ENCODE data around the gene SPOCK1. TPM values are rescaled to one million over a fixed set of nuclear protein-coding genes. Genes with fewer than 3 reads are reported as not detected.

Gene SPOCK1
- total RNA-seq, 1 donor from 2014 or later = 3.7 TPM

GRCh38 chr5:137286025-137286610, 213.0 kb downstream of the SPOCK1 start:
- Histone ChIP-seq H3K4me1 (ENCODE audit: control insufficient read depth in 3 of 3, insufficient read depth in 3 of 3, low read length in 3 of 3) (peaks cover 0 to 17% (median 13%) of the 10 kb centered on the region in 3 donors), H3K4me3 (ENCODE audit: low read length in 3 of 3) (no peak overlapping the region), H3K36me3 (ENCODE audit: control insufficient read depth in 3 of 3, insufficient read depth in 3 of 3, low read length in 3 of 3) (no peaks in the 10 kb centered on the region), H3K27ac (ENCODE audit: low read depth, low read length) (no peak overlapping the region), H3K27me3 (ENCODE audit: control insufficient read depth in 3 of 3, insufficient read depth in 3 of 3, low read length in 3 of 3) (no peaks in the 10 kb centered on the region), H3K9ac (ENCODE audit: low read depth in 1 of 3, low read length in 3 of 3) (no peak overlapping the region), H3K9me3 (ENCODE audit: control insufficient read depth in 3 of 3, low read length in 3 of 3) (no peaks in the 10 kb centered on the region)

- Histone ChIP-seq H3K36me3 (ENCODE audit: control insufficient read depth in 3 of 3, insufficient read depth in 3 of 3, low read length in 3 of 3) (no peaks in the 10 kb centered on the region), H3K27ac (ENCODE audit: low read depth, low read length) (no peak overlapping the region), H3K4me3 (ENCODE audit: low read length in 3 of 3) (no peak overlapping the region), H3K9ac (ENCODE audit: low read depth in 1 of 3, low read length in 3 of 3) (no peak overlapping the region), H3K27me3 (ENCODE audit: control insufficient read depth in 3 of 3, insufficient read depth in 3 of 3, low read length in 3 of 3) (no peaks in the 10 kb centered on the region), H3K9me3 (ENCODE audit: control insufficient read depth in 3 of 3, low read length in 3 of 3) (no peaks in the 10 kb centered on the region), H3K4me1 (ENCODE audit: control insufficient read depth in 3 of 3, insufficient read depth in 3 of 3, low read length in 3 of 3) (peaks cover 0 to 22% (median 17%) of the 10 kb centered on the region in 3 donors)
These were observed 215.3 kb downstream of the SPOCK1 start for GRCh38 chr5:137283801-137284200.

GRCh38 chr5:137282216-137282615, 216.9 kb downstream of the SPOCK1 start:
- H3K36me3 ChIP-seq (ENCODE audit: control insufficient read depth in 3 of 3, insufficient read depth in 3 of 3, low read length in 3 of 3) = no peaks in the 10 kb centered on the region

GRCh38 chr5:137281201-137281600, 217.9 kb downstream of the SPOCK1 start:
- Histone ChIP-seq H3K9me3 (ENCODE audit: control insufficient read depth in 3 of 3, low read length in 3 of 3) (no peaks in the 10 kb centered on the region), H3K4me3 (ENCODE audit: low read length in 3 of 3) (no peak overlapping the region), H3K9ac (ENCODE audit: low read depth in 1 of 3, low read length in 3 of 3) (no peak overlapping the region), H3K4me1 (ENCODE audit: control insufficient read depth in 3 of 3, insufficient read depth in 3 of 3, low read length in 3 of 3) (peaks cover 0 to 15% (median 11%) of the 10 kb centered on the region in 3 donors), H3K36me3 (ENCODE audit: control insufficient read depth in 3 of 3, insufficient read depth in 3 of 3, low read length in 3 of 3) (no peaks in the 10 kb centered on the region), H3K27ac (ENCODE audit: low read depth, low read length) (no peak overlapping the region), H3K27me3 (ENCODE audit: control insufficient read depth in 3 of 3, insufficient read depth in 3 of 3, low read length in 3 of 3) (no peaks in the 10 kb centered on the region)

More at GRCh38 chr5:137282216-137282615, 216.9 kb downstream of the SPOCK1 start:
- H3K4me3 ChIP-seq (ENCODE audit: low read length in 3 of 3) = no peak overlapping the region
- no peak overlapping the region for H3K9ac ChIP-seq (ENCODE audit: low read depth in 1 of 3, low read length in 3 of 3)
- peaks cover 0 to 22% (median 17%) of the 10 kb centered on the region in 3 donors for H3K4me1 ChIP-seq (ENCODE audit: control insufficient read depth in 3 of 3, insufficient read depth in 3 of 3, low read length in 3 of 3)
- H3K9me3 ChIP-seq (ENCODE audit: control insufficient read depth in 3 of 3, low read length in 3 of 3) = no peaks in the 10 kb centered on the region
- no peak overlapping the region for H3K27ac ChIP-seq (ENCODE audit: low read depth, low read length)
- H3K27me3 ChIP-seq (ENCODE audit: control insufficient read depth in 3 of 3, insufficient read depth in 3 of 3, low read length in 3 of 3) = no peaks in the 10 kb centered on the region

DNA sequence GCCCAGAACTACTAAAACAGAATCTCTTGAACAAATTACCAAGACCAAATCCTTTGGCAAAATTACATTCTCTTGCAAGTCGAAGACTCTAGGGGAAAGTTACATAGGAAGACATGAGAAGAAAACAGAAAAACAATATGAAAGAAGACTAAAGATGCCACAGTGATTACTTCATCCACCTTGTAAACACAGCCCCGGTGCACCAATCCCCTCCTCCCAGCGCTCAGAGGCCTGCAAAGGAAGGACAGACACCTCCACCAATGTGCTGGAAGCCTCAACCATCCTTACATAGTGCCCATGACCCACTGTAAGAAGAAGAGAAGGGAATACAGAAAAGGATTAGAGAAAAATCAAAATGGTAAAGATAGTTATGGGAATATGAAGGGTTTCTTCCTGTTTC, 218.5 kb downstream of the SPOCK1 start:
- no peak overlapping the region for H3K4me3 ChIP-seq (ENCODE audit: low read length in 3 of 3)
- no peak overlapping the region for H3K9ac ChIP-seq (ENCODE audit: low read depth in 1 of 3, low read length in 3 of 3)
- H3K27ac ChIP-seq (ENCODE audit: low read depth, low read length) = no peak overlapping the region
- H3K9me3 ChIP-seq (ENCODE audit: control insufficient read depth in 3 of 3, low read length in 3 of 3) = no peaks in the 10 kb centered on the region
- H3K4me1 ChIP-seq (ENCODE audit: control insufficient read depth in 3 of 3, insufficient read depth in 3 of 3, low read length in 3 of 3) = peaks cover 0 to 11% (median 5%) of the 10 kb centered on the region in 3 donors
- H3K36me3 ChIP-seq (ENCODE audit: control insufficient read depth in 3 of 3, insufficient read depth in 3 of 3, low read length in 3 of 3) = no peaks in the 10 kb centered on the region
- no peaks in the 10 kb centered on the region for H3K27me3 ChIP-seq (ENCODE audit: control insufficient read depth in 3 of 3, insufficient read depth in 3 of 3, low read length in 3 of 3)

GRCh38 chr5:137279521-137280231, 219.4 kb downstream of the SPOCK1 start:
- Histone ChIP-seq H3K36me3 (ENCODE audit: control insufficient read depth in 3 of 3, insufficient read depth in 3 of 3, low read length in 3 of 3) (no peaks in the 10 kb centered on the region), H3K27ac (ENCODE audit: low read depth, low read length) (no peak overlapping the region), H3K27me3 (ENCODE audit: control insufficient read depth in 3 of 3, insufficient read depth in 3 of 3, low read length in 3 of 3) (no peaks in the 10 kb centered on the region), H3K9me3 (ENCODE audit: control insufficient read depth in 3 of 3, low read length in 3 of 3) (no peaks in the 10 kb centered on the region), H3K4me1 (ENCODE audit: control insufficient read depth in 3 of 3, insufficient read depth in 3 of 3, low read length in 3 of 3) (peaks cover 0 to 11% (median 4%) of the 10 kb centered on the region in 3 donors), H3K9ac (ENCODE audit: low read depth in 1 of 3, low read length in 3 of 3) (no peak overlapping the region), H3K4me3 (ENCODE audit: low read length in 3 of 3) (no peak overlapping the region)

GRCh38 chr5:137278476-137278875, 220.7 kb downstream of the SPOCK1 start:
- H3K4me3 ChIP-seq (ENCODE audit: low read length in 3 of 3) = no peak overlapping the region
- H3K4me1 ChIP-seq (ENCODE audit: control insufficient read depth in 3 of 3, insufficient read depth in 3 of 3, low read length in 3 of 3) = peaks cover 0 to 11% (median 4%) of the 10 kb centered on the region in 3 donors
- no peak overlapping the region for H3K9ac ChIP-seq (ENCODE audit: low read depth in 1 of 3, low read length in 3 of 3)
- no peaks in the 10 kb centered on the region for H3K9me3 ChIP-seq (ENCODE audit: control insufficient read depth in 3 of 3, low read length in 3 of 3)
- no peaks in the 10 kb centered on the region for H3K27me3 ChIP-seq (ENCODE audit: control insufficient read depth in 3 of 3, insufficient read depth in 3 of 3, low read length in 3 of 3)
- H3K36me3 ChIP-seq (ENCODE audit: control insufficient read depth in 3 of 3, insufficient read depth in 3 of 3, low read length in 3 of 3) = no peaks in the 10 kb centered on the region
- no peak overlapping the region for H3K27ac ChIP-seq (ENCODE audit: low read depth, low read length)

DNA sequence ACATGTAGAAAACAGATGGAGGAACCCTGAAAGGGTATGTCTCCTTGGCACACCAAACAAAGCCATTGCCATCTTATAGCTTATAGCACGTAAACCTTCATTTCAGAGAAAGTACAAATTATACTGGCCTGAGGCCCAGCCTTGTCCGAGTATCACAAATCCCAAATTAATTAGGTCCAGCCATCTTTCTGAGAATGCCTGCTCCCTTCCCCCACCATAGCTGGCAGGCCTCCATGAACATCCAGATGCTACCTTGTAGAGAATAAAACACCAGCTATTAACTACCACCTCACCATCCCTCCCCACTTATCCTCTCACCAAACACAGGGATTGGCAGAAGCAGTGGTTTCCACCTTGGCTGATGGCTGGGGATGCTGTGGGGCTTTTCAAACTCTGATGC, 224.0 kb downstream of the SPOCK1 start:
- Histone ChIP-seq H3K4me1 (ENCODE audit: control insufficient read depth in 3 of 3, insufficient read depth in 3 of 3, low read length in 3 of 3) (peaks cover 0 to 5% (median 4%) of the 10 kb centered on the region in 3 donors), H3K4me3 (ENCODE audit: low read length in 3 of 3) (no peak overlapping the region), H3K9ac (ENCODE audit: low read depth in 1 of 3, low read length in 3 of 3) (no peak overlapping the region), H3K36me3 (ENCODE audit: control insufficient read depth in 3 of 3, insufficient read depth in 3 of 3, low read length in 3 of 3) (no peaks in the 10 kb centered on the region), H3K27ac (ENCODE audit: low read depth, low read length) (no peak overlapping the region), H3K27me3 (ENCODE audit: control insufficient read depth in 3 of 3, insufficient read depth in 3 of 3, low read length in 3 of 3) (no peaks in the 10 kb centered on the region), H3K9me3 (ENCODE audit: control insufficient read depth in 3 of 3, low read length in 3 of 3) (no peaks in the 10 kb centered on the region)

- no peak overlapping the region for H3K27ac ChIP-seq (ENCODE audit: low read depth, low read length)
- no peaks in the 10 kb centered on the region for H3K36me3 ChIP-seq (ENCODE audit: control insufficient read depth in 3 of 3, insufficient read depth in 3 of 3, low read length in 3 of 3)
- H3K9me3 ChIP-seq (ENCODE audit: control insufficient read depth in 3 of 3, low read length in 3 of 3) = no peaks in the 10 kb centered on the region
- no peaks in the 10 kb centered on the region for H3K27me3 ChIP-seq (ENCODE audit: control insufficient read depth in 3 of 3, insufficient read depth in 3 of 3, low read length in 3 of 3)
- peaks cover 0 to 8% (median 0%) of the 10 kb centered on the region in 3 donors for H3K4me1 ChIP-seq (ENCODE audit: control insufficient read depth in 3 of 3, insufficient read depth in 3 of 3, low read length in 3 of 3)
- H3K9ac ChIP-seq (ENCODE audit: low read depth in 1 of 3, low read length in 3 of 3) = no peak overlapping the region
- no peak overlapping the region for H3K4me3 ChIP-seq (ENCODE audit: low read length in 3 of 3)
These were observed 225.6 kb downstream of the SPOCK1 start for GRCh38 chr5:137273511-137273910.

DNA sequence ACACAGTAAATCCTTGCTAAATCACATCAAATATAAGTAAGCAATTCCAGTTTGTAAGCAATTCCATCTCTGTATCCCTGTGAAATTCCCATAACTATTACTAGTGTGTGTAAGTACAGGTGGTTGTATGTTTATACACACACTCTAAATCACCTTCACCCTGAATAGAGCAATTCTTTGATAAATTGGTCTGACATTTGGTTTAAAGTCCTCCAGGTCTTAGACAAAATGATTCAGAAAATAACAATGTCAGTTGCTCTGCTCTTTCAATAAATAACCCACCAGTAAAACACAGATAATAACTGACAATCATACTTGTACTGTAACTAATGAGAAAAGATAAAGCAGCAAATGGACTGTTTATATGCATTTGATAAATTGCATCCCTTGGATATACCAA, 226.3 kb downstream of the SPOCK1 start:
- H3K4me3 ChIP-seq (ENCODE audit: low read length in 3 of 3) = no peak overlapping the region
- peaks cover 0 to 8% (median 0%) of the 10 kb centered on the region in 3 donors for H3K4me1 ChIP-seq (ENCODE audit: control insufficient read depth in 3 of 3, insufficient read depth in 3 of 3, low read length in 3 of 3)
- no peak overlapping the region for H3K27ac ChIP-seq (ENCODE audit: low read depth, low read length)
- no peaks in the 10 kb centered on the region for H3K9me3 ChIP-seq (ENCODE audit: control insufficient read depth in 3 of 3, low read length in 3 of 3)
- no peaks in the 10 kb centered on the region for H3K36me3 ChIP-seq (ENCODE audit: control insufficient read depth in 3 of 3, insufficient read depth in 3 of 3, low read length in 3 of 3)
- H3K27me3 ChIP-seq (ENCODE audit: control insufficient read depth in 3 of 3, insufficient read depth in 3 of 3, low read length in 3 of 3) = no peaks in the 10 kb centered on the region
- no peak overlapping the region for H3K9ac ChIP-seq (ENCODE audit: low read depth in 1 of 3, low read length in 3 of 3)
